Prostate gland (tissue), 2 donors: ENCODE measurements around the gene NGRN. TPM values are rescaled to one million over a fixed set of nuclear protein-coding genes. Genes with fewer than 3 reads are reported as not detected.

Experiments used
- DNase-seq: peaks from one replicate; pipeline ENCODE4 v3.0.0-alpha.2; 2019; ENCODE audit warnings: low spot score
- H3K27ac ChIP-seq, 2 donors: fragments of 200-600 bp; sonication (generic); 2 replicates each; pipeline ENCODE4 v1.5.1; 2017 to 2019
- H3K27me3 ChIP-seq: fragments of 200-600 bp; sonication (generic); replicated peaks from 2 replicates; pipeline ENCODE4 v1.5.1; 2019; ENCODE audit not compliant: insufficient read depth
- H3K36me3 ChIP-seq, 2 donors: fragments of 200-600 bp; sonication (generic); 1 replicate in 1 of 2; 2 replicates in 1 of 2; pipeline versions ENCODE4 v1.5.1 to v1.8.1; 2017 to 2019
- H3K4me1 ChIP-seq: fragments of 200-600 bp; sonication (generic); replicated peaks from 2 replicates; pipeline ENCODE4 v1.5.1; 2019
- H3K4me3 ChIP-seq, 2 donors: fragments of 200-600 bp; sonication (generic); 2 replicates each; pipeline ENCODE4 v1.5.1; 2017 to 2019
- H3K9me3 ChIP-seq: fragments of 200-600 bp; sonication (generic); 2 replicates; pipeline ENCODE4 v1.5.1; 2017
- POLR2A ChIP-seq: fragments of 450-650 bp; IDR thresholded peaks from one replicate; pipeline ENCODE4 v1.6.1; 2016; ENCODE audit warnings: antibody characterized with exemption, mild to moderate bottlenecking
- POLR2AphosphoS5 ChIP-seq: sonication (generic); formaldehyde crosslinking; IDR thresholded peaks from one replicate; pipeline ENCODE4 v1.6.1; 2017; ENCODE audit warnings: antibody characterized with exemption
- WGBS: methylation state at CpG from one replicate; pipeline ENCODE4 v1.1.5; 2018; 5-methylcytosine and 5-hydroxymethylcytosine counted together
- intact Hi-C: fragments of 100-400 bp; cut with DNase I; formaldehyde crosslinking; loops from one replicate; pipeline ENCODE4 v1.14.2; 2022
- small RNA-seq, 2 donors: library from RNA; depleted of rRNA; stranded (forward); fragments of <200 nt; gene quantifications; one replicate each; pipeline ENCODE3, GENCODE V24; 2016
- total RNA-seq, 2 donors: library from RNA; depleted of rRNA; stranded (reverse); fragments of >200 nt; gene quantifications; one replicate each; pipeline ENCODE4 v1.1.0, GENCODE V29; 2016
- TF ChIP-seq, protein P1 (sequence below), 4 experiments: fragments of 200-600 bp in 2 of 4; fragments of 450-650 bp in 2 of 4; sonication (generic) in 2 of 4; IDR thresholded peaks; 1 replicate in 3 of 4; 2 replicates in 1 of 4; pipeline ENCODE4 v1.5.1; 2016 to 2019; ENCODE audit warnings: antibody characterized with exemption in 4 of 4, mild to moderate bottlenecking in 2 of 4, moderate library complexity in 2 of 4

The NGRN gene
- total RNA-seq, 2 donors from 2014 or later: 102 to 108 TPM

DNA sequence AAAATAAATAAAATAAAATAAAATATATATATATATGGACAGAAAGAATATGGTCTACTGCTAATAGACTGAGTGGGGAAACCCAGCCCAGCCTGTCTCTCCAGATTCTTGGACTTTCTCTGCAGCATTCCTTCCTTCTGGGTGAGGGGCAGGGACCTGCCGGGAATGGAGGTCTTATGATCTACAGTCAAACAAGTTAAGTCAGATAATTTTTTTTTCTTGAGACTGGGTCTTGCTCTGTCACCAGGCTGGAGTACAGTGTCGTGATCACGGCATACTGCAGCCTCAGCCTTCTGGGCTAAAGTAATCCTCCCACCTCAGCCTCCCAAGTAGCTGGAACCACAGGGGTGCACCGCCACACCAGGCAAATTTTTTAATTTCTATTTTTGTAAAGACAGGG is 53.1 kb downstream of the NGRN start:
- TF ChIP-seq, protein P1, sequence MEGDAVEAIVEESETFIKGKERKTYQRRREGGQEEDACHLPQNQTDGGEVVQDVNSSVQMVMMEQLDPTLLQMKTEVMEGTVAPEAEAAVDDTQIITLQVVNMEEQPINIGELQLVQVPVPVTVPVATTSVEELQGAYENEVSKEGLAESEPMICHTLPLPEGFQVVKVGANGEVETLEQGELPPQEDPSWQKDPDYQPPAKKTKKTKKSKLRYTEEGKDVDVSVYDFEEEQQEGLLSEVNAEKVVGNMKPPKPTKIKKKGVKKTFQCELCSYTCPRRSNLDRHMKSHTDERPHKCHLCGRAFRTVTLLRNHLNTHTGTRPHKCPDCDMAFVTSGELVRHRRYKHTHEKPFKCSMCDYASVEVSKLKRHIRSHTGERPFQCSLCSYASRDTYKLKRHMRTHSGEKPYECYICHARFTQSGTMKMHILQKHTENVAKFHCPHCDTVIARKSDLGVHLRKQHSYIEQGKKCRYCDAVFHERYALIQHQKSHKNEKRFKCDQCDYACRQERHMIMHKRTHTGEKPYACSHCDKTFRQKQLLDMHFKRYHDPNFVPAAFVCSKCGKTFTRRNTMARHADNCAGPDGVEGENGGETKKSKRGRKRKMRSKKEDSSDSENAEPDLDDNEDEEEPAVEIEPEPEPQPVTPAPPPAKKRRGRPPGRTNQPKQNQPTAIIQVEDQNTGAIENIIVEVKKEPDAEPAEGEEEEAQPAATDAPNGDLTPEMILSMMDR (IDR thresholded peaks at IDR 0.05): no peak
- TF ChIP-seq POLR2AphosphoS5 (no peak), POLR2A (no peak)
- H3K27ac ChIP-seq: no peak overlapping the region

DNA sequence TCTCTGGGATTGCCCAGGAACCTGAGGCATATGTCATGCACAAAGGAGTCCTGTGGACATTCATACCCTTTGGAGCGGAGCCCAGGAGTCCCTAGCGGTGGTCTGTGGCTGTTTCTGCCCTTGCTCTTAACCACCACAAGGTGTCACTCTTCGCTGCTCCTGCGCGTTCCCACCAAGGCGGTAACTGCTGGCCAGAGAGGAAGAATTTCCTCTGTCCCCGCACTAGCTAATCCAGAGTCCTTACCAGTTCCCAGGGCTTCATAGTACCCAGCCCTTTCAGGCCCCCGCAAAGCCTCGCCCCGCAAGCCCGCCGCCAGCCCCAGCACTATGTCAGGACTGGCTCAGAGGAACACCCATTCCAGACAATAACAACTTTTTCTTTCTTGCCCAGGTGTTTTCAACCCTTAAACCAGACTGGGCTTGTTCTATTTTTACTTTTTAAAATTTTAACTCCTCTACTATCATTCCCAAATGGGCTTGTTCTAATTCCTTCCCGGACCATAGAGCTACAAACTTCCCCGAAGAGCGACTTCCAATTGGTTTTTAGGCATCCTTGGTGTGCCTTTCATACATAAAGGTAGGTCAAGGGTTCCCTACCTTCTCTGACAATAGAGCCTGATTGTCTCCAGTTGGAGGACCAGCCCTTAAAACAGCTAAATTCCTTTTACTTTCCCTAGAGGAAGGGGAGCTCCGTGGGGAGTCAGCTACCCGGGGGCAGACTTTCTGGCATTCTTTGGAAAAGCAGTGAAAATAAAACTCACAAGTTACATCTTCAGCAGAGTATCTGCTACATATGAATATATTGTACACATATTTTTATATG is 54.8 kb downstream of the NGRN start:
- no peaks in the 10 kb centered on the region for H3K36me3 ChIP-seq
- TF ChIP-seq POLR2A: no peak
- TF ChIP-seq POLR2AphosphoS5: peak; percentile 73
- TF ChIP-seq, protein P1 (IDR thresholded peaks at IDR 0.05): peak; percentile 91 to 99 (median 98)
- DNase-seq: peak; percentile 76
- no peaks in the 10 kb centered on the region for H3K27me3 ChIP-seq
- WGBS: 9% methylated on average over 17 of the region's 17 CpGs
- H3K4me3 ChIP-seq: no peak overlapping the region
- intact Hi-C loops: loop anchor here (1.0 kb wide), 1 partner anchor 162 kb away; no protein-coding TSS in a partner anchor
- H3K27ac ChIP-seq: peak overlapping the region; percentile 55 to 68
- no peaks in the 10 kb centered on the region for H3K4me1 ChIP-seq
- no peaks in the 10 kb centered on the region for H3K9me3 ChIP-seq

More for the DNA sequence above, 53.1 kb downstream of the NGRN start:
- no peaks in the 10 kb centered on the region for H3K36me3 ChIP-seq
- intact Hi-C loops: loop anchor here (10.0 kb wide), 2 partner anchors 306 to 566 kb away; partner anchors contain the start of gene FES
- H3K4me3 ChIP-seq: no peak overlapping the region
- H3K9me3 ChIP-seq: no peaks in the 10 kb centered on the region
- 80% methylated on average over 4 of the region's 4 CpGs for WGBS
- no peaks in the 10 kb centered on the region for H3K27me3 ChIP-seq
- DNase-seq: no peak
- no peaks in the 10 kb centered on the region for H3K4me1 ChIP-seq

DNA sequence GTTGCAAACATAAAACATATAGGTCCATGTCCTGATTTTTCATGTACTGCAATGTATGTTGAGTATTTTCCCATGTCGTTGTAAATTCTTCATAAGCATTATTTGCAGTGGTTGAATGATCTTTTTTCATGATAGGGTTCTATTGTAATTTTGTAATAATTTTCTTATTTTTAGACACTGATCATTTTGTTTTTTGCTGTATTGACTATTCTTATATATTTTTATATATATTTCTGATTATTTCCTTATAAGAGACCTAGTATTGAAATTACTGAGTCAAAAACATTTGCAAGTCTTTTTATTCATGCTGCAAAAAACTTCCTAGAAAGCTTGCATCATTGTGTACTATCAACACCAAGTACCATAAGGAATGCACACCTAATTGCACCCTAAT is 55.4 kb downstream of the NGRN start:
- intact Hi-C loops: loop anchor here (1.0 kb wide), 1 partner anchor 161 kb away; no protein-coding TSS in a partner anchor
- H3K4me1 ChIP-seq: no peaks in the 10 kb centered on the region
- no peak overlapping the region for H3K4me3 ChIP-seq
- no peaks in the 10 kb centered on the region for H3K36me3 ChIP-seq
- DNase-seq: no peak
- WGBS: 50% methylated on average over 1 of the region's 1 CpG
- no peaks in the 10 kb centered on the region for H3K9me3 ChIP-seq
- H3K27ac ChIP-seq: no peak overlapping the region
- no peaks in the 10 kb centered on the region for H3K27me3 ChIP-seq
- no peak for TF ChIP-seq POLR2A
- TF ChIP-seq, protein P1 (IDR thresholded peaks at IDR 0.05): no peak
- no peak for TF ChIP-seq POLR2AphosphoS5

Small RNA genes within 50 kb of the gene (small RNA-seq; reads per million reads assigned to genes)
- gene AC091167.3: 0 reads per million in 2 donors
- 0 reads per million in 2 donors for gene RN7SL736P

Other genes starting within 250 kb of the NGRN start
- 100 to 1,000 TPM in 1 of 2 donors, 10 to 100 TPM in 1; 98.1 to 190 TPM for gene IDH2, start 163.2 kb upstream of the NGRN start, total RNA-seq
- 10 to 100 TPM; 96.1 to 99.6 TPM for gene SEMA4B, start 64.3 kb upstream of the NGRN start, total RNA-seq
- gene CIB1, start 31.7 kb upstream of the NGRN start, total RNA-seq: 100 to 1,000 TPM in 1 of 2 donors, 10 to 100 TPM in 1; 48.3 to 104 TPM
- 10 to 100 TPM; 15.4 to 21.5 TPM for gene GDPGP1, start 31.5 kb upstream of the NGRN start, total RNA-seq
- gene TTLL13, start 16.1 kb upstream of the NGRN start, total RNA-seq: under 1 TPM in 1 of 2 donors, not detected in 1; 0.51 TPM
- gene ZNF774, start 86.6 kb downstream of the NGRN start, total RNA-seq: 10 to 100 TPM in 1 of 2 donors, 1 to 10 TPM in 1; 7.5 to 10.5 TPM
- 100 to 1,000 TPM; 131 to 155 TPM for gene IQGAP1, start 122.6 kb downstream of the NGRN start, total RNA-seq